ENCODE results near the gene AFG3L2. TPM values are rescaled to one million over a fixed set of nuclear protein-coding genes. Genes with fewer than 3 reads are reported as not detected.
A peak's percentile ranks its signal among the peaks of the same experiment; 100 is the strongest.

Gene AFG3L2
- total and polyA plus RNA-seq, 2 of the 13 experiments (the other 11 are each of a cell fraction or from before 2014, with no cell fraction given), result 28.6 to 86.9 TPM

DNA sequence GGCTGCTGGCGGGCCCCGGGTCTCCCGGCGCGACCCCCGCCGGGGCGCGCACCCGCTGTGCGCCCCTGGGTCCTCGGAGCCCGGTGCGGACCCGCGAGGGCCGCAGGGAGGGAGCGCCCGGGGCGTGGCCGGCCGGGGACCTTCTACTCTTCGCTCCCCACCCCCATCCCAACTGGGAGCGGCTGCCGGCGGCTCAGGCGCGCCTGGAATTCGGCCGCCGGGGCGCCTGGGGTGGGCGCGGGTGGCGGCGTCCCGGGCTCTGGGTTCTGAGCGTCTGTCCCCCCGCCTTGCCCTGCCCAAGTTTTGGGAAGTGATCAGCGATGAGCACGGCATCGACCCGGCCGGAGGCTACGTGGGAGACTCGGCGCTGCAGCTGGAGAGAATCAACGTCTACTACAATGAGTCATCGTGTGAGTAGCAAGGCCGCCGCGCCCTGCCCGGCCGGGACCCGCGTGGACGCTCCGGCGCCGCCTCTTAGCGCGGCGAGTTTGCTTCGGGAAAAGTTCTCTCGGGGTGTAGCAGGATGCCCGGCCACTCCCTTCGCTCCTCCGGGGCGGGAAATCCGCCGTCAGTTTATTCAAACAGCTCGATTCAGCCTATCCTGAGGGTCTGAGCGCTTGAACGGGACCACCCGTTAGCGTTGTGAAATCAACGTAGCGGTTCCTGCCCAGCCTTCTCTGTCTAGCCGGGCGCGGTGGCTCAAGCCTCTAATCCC is 68.5 kb downstream of the AFG3L2 start (continued):
- TF ChIP-seq, protein P1, sequence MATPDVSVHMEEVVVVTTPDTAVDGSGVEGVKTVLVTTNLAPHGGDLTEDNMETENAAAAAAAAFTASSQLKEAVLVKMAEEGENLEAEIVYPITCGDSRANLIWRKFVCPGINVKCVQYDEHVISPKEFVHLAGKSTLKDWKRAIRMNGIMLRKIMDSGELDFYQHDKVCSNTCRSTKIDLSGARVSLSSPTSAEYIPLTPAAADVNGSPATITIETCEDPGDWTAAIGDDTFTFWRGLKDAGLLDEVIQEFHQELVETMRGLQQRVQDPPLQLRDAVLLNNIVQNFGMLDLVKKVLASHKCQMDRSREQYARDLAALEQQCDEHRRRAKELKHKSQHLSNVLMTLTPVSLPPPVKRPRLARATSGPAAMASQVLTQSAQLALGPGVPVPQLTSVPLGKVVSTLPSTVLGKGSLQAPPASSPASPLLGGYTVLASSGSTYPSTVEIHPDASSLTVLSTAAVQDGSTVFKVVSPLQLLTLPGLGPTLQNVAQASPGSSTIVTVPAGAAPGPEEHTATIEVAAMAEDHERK (CRISPR knock-in tag; IDR thresholded peaks at IDR 0.05; ENCODE audit: low read depth), result no peak
- TF ChIP-seq RFXANK (CRISPR knock-in tag; IDR thresholded peaks at IDR 0.05) (no peak), NRL (CRISPR knock-in tag; IDR thresholded peaks at IDR 0.05; ENCODE audit: borderline replicate concordance) (no peak; the same call in 1 of the 2 replicates), POLR2AphosphoS2 (IDR thresholded peaks at IDR 0.05; ENCODE audit: low read depth, low read length) (no peak), DMAP1 (CRISPR knock-in tag; IDR thresholded peaks at IDR 0.05) (0 out of 2 replicates have a peak, but pooled peaks have one; percentile 47), ATF7-NPFF (CRISPR knock-in tag; IDR thresholded peaks at IDR 0.05; ENCODE audit: low read depth) (0 out of 2 replicates have a peak, but pooled peaks have one; percentile 8), LCORL (IDR thresholded peaks at IDR 0.05) (no peak), LCORL (CRISPR knock-in tag; IDR thresholded peaks at IDR 0.05) (0 out of 2 replicates have a peak, but pooled peaks have one; percentile 50), NFAT5 (CRISPR knock-in tag; IDR thresholded peaks at IDR 0.05) (no peak), ZBTB7B (CRISPR knock-in tag; IDR thresholded peaks at IDR 0.05) (peak; percentile 66), MTF1 (CRISPR knock-in tag; IDR thresholded peaks at IDR 0.05) (no peak), ZNF598 (CRISPR knock-in tag; IDR thresholded peaks at IDR 0.05; ENCODE audit: borderline replicate concordance) (no peak), ZNF615 (CRISPR knock-in tag; IDR thresholded peaks at IDR 0.05; ENCODE audit: borderline replicate concordance) (no peak)
- TF ChIP-seq, protein P2, sequence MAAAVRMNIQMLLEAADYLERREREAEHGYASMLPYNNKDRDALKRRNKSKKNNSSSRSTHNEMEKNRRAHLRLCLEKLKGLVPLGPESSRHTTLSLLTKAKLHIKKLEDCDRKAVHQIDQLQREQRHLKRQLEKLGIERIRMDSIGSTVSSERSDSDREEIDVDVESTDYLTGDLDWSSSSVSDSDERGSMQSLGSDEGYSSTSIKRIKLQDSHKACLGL (CRISPR knock-in tag; IDR thresholded peaks at IDR 0.05), result peak; percentile 38; the same call in 1 of the 2 replicates
- TF ChIP-seq, protein P3, sequence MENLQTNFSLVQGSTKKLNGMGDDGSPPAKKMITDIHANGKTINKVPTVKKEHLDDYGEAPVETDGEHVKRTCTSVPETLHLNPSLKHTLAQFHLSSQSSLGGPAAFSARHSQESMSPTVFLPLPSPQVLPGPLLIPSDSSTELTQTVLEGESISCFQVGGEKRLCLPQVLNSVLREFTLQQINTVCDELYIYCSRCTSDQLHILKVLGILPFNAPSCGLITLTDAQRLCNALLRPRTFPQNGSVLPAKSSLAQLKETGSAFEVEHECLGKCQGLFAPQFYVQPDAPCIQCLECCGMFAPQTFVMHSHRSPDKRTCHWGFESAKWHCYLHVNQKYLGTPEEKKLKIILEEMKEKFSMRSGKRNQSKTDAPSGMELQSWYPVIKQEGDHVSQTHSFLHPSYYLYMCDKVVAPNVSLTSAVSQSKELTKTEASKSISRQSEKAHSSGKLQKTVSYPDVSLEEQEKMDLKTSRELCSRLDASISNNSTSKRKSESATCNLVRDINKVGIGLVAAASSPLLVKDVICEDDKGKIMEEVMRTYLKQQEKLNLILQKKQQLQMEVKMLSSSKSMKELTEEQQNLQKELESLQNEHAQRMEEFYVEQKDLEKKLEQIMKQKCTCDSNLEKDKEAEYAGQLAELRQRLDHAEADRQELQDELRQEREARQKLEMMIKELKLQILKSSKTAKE (CRISPR knock-in tag; IDR thresholded peaks at IDR 0.05; ENCODE audit: borderline replicate concordance), result no peak
- TF ChIP-seq, protein P4, sequence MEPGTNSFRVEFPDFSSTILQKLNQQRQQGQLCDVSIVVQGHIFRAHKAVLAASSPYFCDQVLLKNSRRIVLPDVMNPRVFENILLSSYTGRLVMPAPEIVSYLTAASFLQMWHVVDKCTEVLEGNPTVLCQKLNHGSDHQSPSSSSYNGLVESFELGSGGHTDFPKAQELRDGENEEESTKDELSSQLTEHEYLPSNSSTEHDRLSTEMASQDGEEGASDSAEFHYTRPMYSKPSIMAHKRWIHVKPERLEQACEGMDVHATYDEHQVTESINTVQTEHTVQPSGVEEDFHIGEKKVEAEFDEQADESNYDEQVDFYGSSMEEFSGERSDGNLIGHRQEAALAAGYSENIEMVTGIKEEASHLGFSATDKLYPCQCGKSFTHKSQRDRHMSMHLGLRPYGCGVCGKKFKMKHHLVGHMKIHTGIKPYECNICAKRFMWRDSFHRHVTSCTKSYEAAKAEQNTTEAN (CRISPR knock-in tag; conservative IDR thresholded peaks at IDR 0.05), result no peak
- TF ChIP-seq, protein P5, sequence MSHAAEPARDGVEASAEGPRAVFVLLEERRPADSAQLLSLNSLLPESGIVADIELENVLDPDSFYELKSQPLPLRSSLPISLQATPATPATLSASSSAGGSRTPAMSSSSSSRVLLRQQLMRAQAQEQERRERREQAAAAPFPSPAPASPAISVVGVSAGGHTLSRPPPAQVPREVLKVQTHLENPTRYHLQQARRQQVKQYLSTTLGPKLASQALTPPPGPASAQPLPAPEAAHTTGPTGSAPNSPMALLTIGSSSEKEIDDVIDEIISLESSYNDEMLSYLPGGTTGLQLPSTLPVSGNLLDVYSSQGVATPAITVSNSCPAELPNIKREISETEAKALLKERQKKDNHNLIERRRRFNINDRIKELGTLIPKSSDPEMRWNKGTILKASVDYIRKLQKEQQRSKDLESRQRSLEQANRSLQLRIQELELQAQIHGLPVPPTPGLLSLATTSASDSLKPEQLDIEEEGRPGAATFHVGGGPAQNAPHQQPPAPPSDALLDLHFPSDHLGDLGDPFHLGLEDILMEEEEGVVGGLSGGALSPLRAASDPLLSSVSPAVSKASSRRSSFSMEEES (CRISPR knock-in tag; IDR thresholded peaks at IDR 0.05), result no peak

Measured in HepG2 (cell line).